Fibroblast of lung (primary cell): ENCODE measurements around the gene MACROD2. TPM values are rescaled to one million over a fixed set of nuclear protein-coding genes. Genes with fewer than 3 reads are reported as not detected.

Experiments
- DNase-seq, 2 donors: peaks; one replicate each; pipeline versions ENCODE4 v3.0.0 to v3.0.0-alpha.2; 2010; ENCODE audit warnings: low read depth in 2 of 2
- H2AFZ ChIP-seq: 2 replicates; pipeline ENCODE4 v1.5.1; 2012; ENCODE audit warnings: low read length, control low read depth, inconsistent platforms
- H3K27ac ChIP-seq: 2 replicates; pipeline ENCODE4 v1.5.1; 2011; ENCODE audit warnings: low read length, control low read depth; ENCODE audit not compliant: insufficient read depth
- H3K27me3 ChIP-seq: 2 replicates; pipeline ENCODE4 v1.5.1; 2011; ENCODE audit warnings: mild to moderate bottlenecking, low read length; ENCODE audit not compliant: control insufficient read depth, insufficient read depth
- H3K36me3 ChIP-seq: 2 replicates; pipeline ENCODE4 v1.5.1; 2011; ENCODE audit warnings: low read length; ENCODE audit not compliant: control insufficient read depth, insufficient read depth
- H3K4me1 ChIP-seq: 2 replicates; pipeline ENCODE4 v1.5.1; 2011; ENCODE audit warnings: low read length; ENCODE audit not compliant: control insufficient read depth, insufficient read depth; ENCODE audit errors: extremely low read depth
- H3K4me2 ChIP-seq: 2 replicates; pipeline ENCODE4 v1.5.1; 2011; ENCODE audit warnings: low read length, control low read depth; ENCODE audit not compliant: insufficient read depth; ENCODE audit errors: extremely low read depth
- H3K4me3 ChIP-seq, 4 experiments: fragments of 200-600 bp in 1 of 4; sonication (generic) in 1 of 4; replicated peaks in 1 of 4; 2 replicates each; pipeline ENCODE4 v1.5.1; 2011 to 2016; ENCODE audit warnings: low read length in 4 of 4, low read depth in 3 of 4, mild to moderate bottlenecking in 3 of 4, control low read depth in 2 of 4, inconsistent platforms in 1 of 4, mixed read lengths in 1 of 4; ENCODE audit not compliant: insufficient read depth in 1 of 4; ENCODE audit errors: control extremely low read depth in 1 of 4
- H3K79me2 ChIP-seq: 2 replicates; pipeline ENCODE4 v1.5.1; 2012; ENCODE audit warnings: mild to moderate bottlenecking, low read length, inconsistent platforms; ENCODE audit not compliant: control insufficient read depth, insufficient read depth
- H3K9ac ChIP-seq: 2 replicates; pipeline ENCODE4 v1.5.1; 2011; ENCODE audit warnings: mild to moderate bottlenecking, low read length, control low read depth; ENCODE audit not compliant: insufficient read depth
- H3K9me3 ChIP-seq: 2 replicates; pipeline ENCODE4 v1.5.1; 2012; ENCODE audit warnings: low read depth, low read length; ENCODE audit not compliant: control insufficient read depth, insufficient read depth
- H4K20me1 ChIP-seq: 2 replicates; pipeline ENCODE4 v1.5.1; 2011; ENCODE audit warnings: low read length; ENCODE audit not compliant: control insufficient read depth, insufficient read depth; ENCODE audit errors: extremely low read depth
- EZH2 ChIP-seq: IDR thresholded peaks from 2 replicates; pipeline ENCODE4 v1.5.1; 2012; ENCODE audit warnings: low read length, control low read depth, mild to moderate bottlenecking; ENCODE audit errors: missing control alignments
- polyA plus RNA-seq, 2 donors: library from polyadenylated mRNA; depleted of rRNA in 1 of 2; stranded (reverse) in 1 of 2; unstranded in 1 of 2; fragments of >200 nt; gene quantifications; 2 replicates each; pipeline ENCODE4 v1.2.1, GENCODE V29; 2011 to 2012; ENCODE audit warnings: missing spikeins in 1 of 2
- total RNA-seq: library from RNA; depleted of rRNA; stranded (reverse); fragments of >200 nt; gene quantifications from 2 replicates; pipeline ENCODE4 v1.2.1, GENCODE V29; 2014
- TF ChIP-seq, protein P1 (sequence below), 2 donors: IDR thresholded peaks in 1 of 2; conservative IDR thresholded peaks in 1 of 2; 1 replicate in 1 of 2; 2 replicates in 1 of 2; pipeline ENCODE4 v1.5.1; 2011 to 2012; ENCODE audit warnings: low read length in 2 of 2, control low read depth in 1 of 2, inconsistent platforms in 1 of 2, low read depth in 1 of 2, mild to moderate bottlenecking in 1 of 2

MACROD2 gene
- total and polyA plus RNA-seq, 2 donors (not counting 1 experiment from before 2014, with no cell fraction given), result 0.54 to 1.7 TPM

DNA sequence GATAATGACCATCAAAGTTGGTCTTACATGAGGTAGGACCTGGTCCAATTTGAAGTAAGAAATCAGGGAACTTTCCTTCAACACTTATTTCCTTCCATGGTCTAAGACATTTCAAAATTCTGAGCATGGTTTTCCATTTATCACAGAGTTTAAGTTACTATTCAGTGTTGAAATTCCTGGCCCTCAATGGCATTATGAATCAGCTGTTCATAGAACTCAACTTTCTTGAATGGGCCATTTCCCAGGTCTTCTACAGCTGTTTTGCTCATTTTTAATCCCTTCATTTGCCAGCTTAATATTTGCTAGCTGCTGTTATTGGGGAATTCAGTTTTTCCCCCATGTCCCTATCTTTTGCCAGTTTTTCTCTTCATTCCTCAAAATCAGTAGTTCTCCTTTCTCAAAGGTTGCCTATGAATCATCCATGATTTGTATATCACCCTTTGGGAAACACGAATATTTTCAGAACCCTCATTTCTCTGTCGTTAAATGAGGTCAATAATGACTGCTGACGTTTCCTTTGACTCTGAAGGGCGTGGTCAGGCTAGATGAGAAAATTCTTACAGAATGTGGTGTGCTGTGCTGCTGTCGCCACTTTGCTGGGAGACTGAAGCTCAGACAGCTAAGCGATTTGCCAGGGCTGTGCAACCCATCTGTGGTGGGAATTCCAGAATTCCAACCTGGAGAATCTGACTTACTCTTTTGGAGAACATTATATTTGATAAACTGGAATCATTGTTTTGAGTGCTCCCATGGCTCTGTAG, 558.6 kb downstream of the MACROD2 start:
- H3K4me3 ChIP-seq, result no peak overlapping the region
- no peaks in the 10 kb centered on the region for H3K79me2 ChIP-seq
- H3K27ac ChIP-seq, result no peak overlapping the region
- no peak overlapping the region for H2AFZ ChIP-seq
- TF ChIP-seq, protein P1, sequence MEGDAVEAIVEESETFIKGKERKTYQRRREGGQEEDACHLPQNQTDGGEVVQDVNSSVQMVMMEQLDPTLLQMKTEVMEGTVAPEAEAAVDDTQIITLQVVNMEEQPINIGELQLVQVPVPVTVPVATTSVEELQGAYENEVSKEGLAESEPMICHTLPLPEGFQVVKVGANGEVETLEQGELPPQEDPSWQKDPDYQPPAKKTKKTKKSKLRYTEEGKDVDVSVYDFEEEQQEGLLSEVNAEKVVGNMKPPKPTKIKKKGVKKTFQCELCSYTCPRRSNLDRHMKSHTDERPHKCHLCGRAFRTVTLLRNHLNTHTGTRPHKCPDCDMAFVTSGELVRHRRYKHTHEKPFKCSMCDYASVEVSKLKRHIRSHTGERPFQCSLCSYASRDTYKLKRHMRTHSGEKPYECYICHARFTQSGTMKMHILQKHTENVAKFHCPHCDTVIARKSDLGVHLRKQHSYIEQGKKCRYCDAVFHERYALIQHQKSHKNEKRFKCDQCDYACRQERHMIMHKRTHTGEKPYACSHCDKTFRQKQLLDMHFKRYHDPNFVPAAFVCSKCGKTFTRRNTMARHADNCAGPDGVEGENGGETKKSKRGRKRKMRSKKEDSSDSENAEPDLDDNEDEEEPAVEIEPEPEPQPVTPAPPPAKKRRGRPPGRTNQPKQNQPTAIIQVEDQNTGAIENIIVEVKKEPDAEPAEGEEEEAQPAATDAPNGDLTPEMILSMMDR (conservative IDR thresholded peaks at IDR 0.05 in 1 of 2, IDR thresholded peaks at IDR 0.05 in 1 of 2; ENCODE audit: low read depth in 1 of 2, low read length in 2 of 2), result no peak
- peak; percentile 14 to 55 for DNase-seq
- no peak overlapping the region for H3K9ac ChIP-seq
- H3K36me3 ChIP-seq, result no peaks in the 10 kb centered on the region
- H3K4me2 ChIP-seq, result no peak overlapping the region
- H4K20me1 ChIP-seq, result no peaks in the 10 kb centered on the region
- no peaks in the 10 kb centered on the region for H3K27me3 ChIP-seq
- H3K4me1 ChIP-seq, result no peaks in the 10 kb centered on the region
- no peaks in the 10 kb centered on the region for H3K9me3 ChIP-seq

DNA sequence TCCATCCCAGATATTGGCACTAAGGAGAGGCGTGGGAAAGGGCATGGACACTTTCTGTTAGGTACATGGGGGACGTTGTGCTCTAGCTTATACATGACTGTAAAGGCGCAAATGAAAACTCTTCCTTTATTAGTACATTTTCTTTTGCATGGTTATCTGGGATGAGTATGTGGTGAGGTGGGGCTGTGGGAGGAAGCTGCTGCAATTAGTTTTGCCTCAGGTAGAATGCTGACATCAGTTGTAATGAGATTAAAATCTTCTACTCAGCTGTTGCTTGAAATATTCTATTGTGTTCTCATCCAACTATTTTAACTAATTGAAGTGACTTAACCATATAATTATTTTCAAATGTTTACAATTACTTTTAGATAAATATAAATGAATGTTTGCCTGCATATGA, 560.4 kb downstream of the MACROD2 start:
- Histone ChIP-seq H3K27me3 (no peaks in the 10 kb centered on the region), H3K4me1 (no peaks in the 10 kb centered on the region), H4K20me1 (no peaks in the 10 kb centered on the region)

DNA sequence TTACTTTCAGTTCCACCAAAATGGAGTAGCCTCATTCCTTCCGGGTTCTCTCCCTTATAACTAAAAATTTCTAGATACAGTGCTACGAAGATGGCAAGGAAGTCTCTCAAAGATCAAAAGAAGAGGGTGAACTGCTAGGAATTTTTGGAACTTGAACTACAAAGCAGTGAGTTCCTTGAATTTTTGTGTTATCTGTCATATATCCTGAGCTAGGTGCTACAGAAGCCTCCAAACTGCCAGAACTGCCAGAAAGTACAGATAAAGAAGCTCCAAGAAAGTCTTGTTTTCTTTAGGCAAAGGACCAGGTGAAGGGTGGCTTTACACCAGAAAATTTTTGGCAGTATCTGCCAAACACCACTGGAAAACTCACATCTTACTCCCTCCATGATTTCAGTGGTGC, 560.9 kb downstream of the MACROD2 start:
- no peak overlapping the region for H2AFZ ChIP-seq
- H3K27me3 ChIP-seq, result no peaks in the 10 kb centered on the region
- DNase-seq, result no peak
- no peak overlapping the region for H3K27ac ChIP-seq
- H3K4me1 ChIP-seq, result no peaks in the 10 kb centered on the region
- no peak overlapping the region for H3K4me2 ChIP-seq
- no peaks in the 10 kb centered on the region for H3K9me3 ChIP-seq
- TF ChIP-seq, protein P1 (conservative IDR thresholded peaks at IDR 0.05 in 1 of 2, IDR thresholded peaks at IDR 0.05 in 1 of 2; ENCODE audit: low read depth in 1 of 2, low read length in 2 of 2), result no peak
- TF ChIP-seq EZH2, result no peak
- no peak overlapping the region for H3K9ac ChIP-seq
- H4K20me1 ChIP-seq, result no peaks in the 10 kb centered on the region
- no peaks in the 10 kb centered on the region for H3K79me2 ChIP-seq
- no peak overlapping the region for H3K4me3 ChIP-seq
- H3K36me3 ChIP-seq, result no peaks in the 10 kb centered on the region

More for the DNA sequence above, 560.4 kb downstream of the MACROD2 start:
- Histone ChIP-seq H3K4me3 (no peak overlapping the region), H2AFZ (no peak overlapping the region), H3K9me3 (no peaks in the 10 kb centered on the region), H3K9ac (no peak overlapping the region), H3K4me2 (no peak overlapping the region), H3K79me2 (no peaks in the 10 kb centered on the region), H3K36me3 (no peaks in the 10 kb centered on the region), H3K27ac (no peak overlapping the region)
- no peak for DNase-seq
- TF ChIP-seq, protein P1 (conservative IDR thresholded peaks at IDR 0.05 in 1 of 2, IDR thresholded peaks at IDR 0.05 in 1 of 2; ENCODE audit: low read depth in 1 of 2, low read length in 2 of 2), result no peak
- TF ChIP-seq EZH2, result no peak
